H1 (cell line): ENCODE measurements around the gene EFR3B.

Experiments used
- CBX5 ChIP-seq: fragments of 300-800, 300-1000 bp; sonication (generic); IDR thresholded peaks from 2 replicates; pipeline ENCODE4 v1.7.1; 2016; ENCODE audit warnings: antibody characterized with exemption, low read length, low read depth
- MAFK ChIP-seq: IDR thresholded peaks from 2 replicates; pipeline ENCODE4 v1.6.1; 2012; ENCODE audit warnings: low read depth, mild to moderate bottlenecking, improper control_type of control experiment, low read length

DNA sequence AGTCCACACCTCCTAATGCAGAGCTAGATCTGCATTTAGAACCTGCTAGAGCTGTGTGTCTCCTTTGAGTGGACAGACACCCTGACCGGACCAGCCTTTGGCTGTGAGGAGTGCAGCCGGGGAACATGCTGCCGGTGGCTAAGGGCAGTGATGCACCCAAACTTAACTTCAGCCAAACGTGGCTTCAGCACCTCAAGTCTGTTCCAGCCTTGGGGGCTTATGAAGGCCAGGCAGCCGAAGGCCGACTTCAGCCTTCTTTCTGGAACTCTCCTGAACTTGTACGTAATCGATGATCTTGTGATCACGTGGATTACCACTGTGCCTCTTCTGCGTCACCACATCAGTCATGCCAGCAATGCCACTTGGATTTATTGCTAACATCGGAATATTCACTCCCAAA, 77.4 kb downstream of the EFR3B start:
- TF ChIP-seq CBX5 (no peak), MAFK (no peak)
